ENCODE data around the gene HTRA3. TPM values are rescaled to one million over a fixed set of nuclear protein-coding genes. Genes with fewer than 3 reads are reported as not detected.

Gene HTRA3
- total RNA-seq, 1 donor from 2014 or later = not detected

GRCh38 chr4:8293131-8293975 is 23.8 kb downstream of the HTRA3 start:
- DNase-seq = no peak
- Mint-ChIP-seq H3K27ac (no peak overlapping the region), H3K4me1 (peaks cover 7% of the 10 kb centered on the region), H3K4me3 (no peak overlapping the region), H3K36me3 (ENCODE audit: low read depth) (no peaks in the 10 kb centered on the region), H3K27me3 (peaks cover 2% of the 10 kb centered on the region), H3K9me3 (no peaks in the 10 kb centered on the region)
- CTCF ChIA-PET = no interaction called here
- intact Hi-C loops (cut with micrococcal nuclease) = no loop called here
- TF ChIP-seq CTCF (IDR thresholded peaks at IDR 0.05) = no peak
- ATAC-seq (ENCODE audit: low read depth) = no peak
- POLR2A ChIA-PET = no interaction called here

GRCh38 chr4:8294036-8294435 is 24.5 kb downstream of the HTRA3 start:
- Mint-ChIP-seq H3K27ac (no peak overlapping the region), H3K4me3 (no peak overlapping the region), H3K27me3 (no peaks in the 10 kb centered on the region), H3K4me1 (peaks cover 7% of the 10 kb centered on the region), H3K9me3 (no peaks in the 10 kb centered on the region), H3K36me3 (ENCODE audit: low read depth) (no peaks in the 10 kb centered on the region)
- DNase-seq (no peak), ATAC-seq (ENCODE audit: low read depth) (no peak)
- TF ChIP-seq CTCF (IDR thresholded peaks at IDR 0.05) = no peak
- intact Hi-C loops (cut with micrococcal nuclease) = no loop called here
- CTCF ChIA-PET = no interaction called here
- POLR2A ChIA-PET = no interaction called here

- no peak overlapping the region for H3K27ac Mint-ChIP-seq
- H3K9me3 Mint-ChIP-seq = no peaks in the 10 kb centered on the region
- H3K4me1 Mint-ChIP-seq = peaks cover 7% of the 10 kb centered on the region
- no peaks in the 10 kb centered on the region for H3K36me3 Mint-ChIP-seq (ENCODE audit: low read depth)
- intact Hi-C loops (cut with micrococcal nuclease) = no loop called here
- TF ChIP-seq CTCF (IDR thresholded peaks at IDR 0.05) = no peak
- ATAC-seq (ENCODE audit: low read depth) (no peak), DNase-seq (no peak)
- no peaks in the 10 kb centered on the region for H3K27me3 Mint-ChIP-seq
- no peak overlapping the region for H3K4me3 Mint-ChIP-seq
- ChIA-PET CTCF (no interaction called here), POLR2A (no interaction called here)
Observed at GRCh38 chr4:8294775-8295174, 25.2 kb downstream of the HTRA3 start.

GRCh38 chr4:8295471-8295870 is 25.9 kb downstream of the HTRA3 start:
- H3K9me3 Mint-ChIP-seq = peaks cover 2% of the 10 kb centered on the region
- H3K27ac Mint-ChIP-seq = no peak overlapping the region
- no peak for TF ChIP-seq CTCF (IDR thresholded peaks at IDR 0.05)
- intact Hi-C loops (cut with micrococcal nuclease) = no loop called here
- no peak overlapping the region for H3K4me3 Mint-ChIP-seq
- ATAC-seq (ENCODE audit: low read depth) (no peak), DNase-seq (no peak)
- no peaks in the 10 kb centered on the region for H3K36me3 Mint-ChIP-seq (ENCODE audit: low read depth)
- H3K4me1 Mint-ChIP-seq = peaks cover 3% of the 10 kb centered on the region
- POLR2A ChIA-PET = no interaction called here
- H3K27me3 Mint-ChIP-seq = no peaks in the 10 kb centered on the region
- CTCF ChIA-PET = no interaction called here

GRCh38 chr4:8296491-8296890 is 26.9 kb downstream of the HTRA3 start:
- no peak overlapping the region for H3K27ac Mint-ChIP-seq
- CTCF ChIA-PET = no interaction called here
- no peak overlapping the region for H3K4me3 Mint-ChIP-seq
- peaks cover 11% of the 10 kb centered on the region for H3K9me3 Mint-ChIP-seq
- POLR2A ChIA-PET = no interaction called here
- no peaks in the 10 kb centered on the region for H3K27me3 Mint-ChIP-seq
- DNase-seq (no peak), ATAC-seq (ENCODE audit: low read depth) (no peak)
- H3K36me3 Mint-ChIP-seq (ENCODE audit: low read depth) = no peaks in the 10 kb centered on the region
- intact Hi-C loops (cut with micrococcal nuclease) = no loop called here
- H3K4me1 Mint-ChIP-seq = no peaks in the 10 kb centered on the region
- TF ChIP-seq CTCF (IDR thresholded peaks at IDR 0.05) = no peak
